WERI-Rb-1 (cell line): Measurements from ENCODE around the gene CASQ2.

Experiments used
- DNase-seq: peaks from one replicate; pipeline ENCODE4 v3.0.0-alpha.2; 2020
- H3K27ac ChIP-seq: fragments of 250-450 bp; sonication (Bioruptor Pico); 2 replicates; pipeline ENCODE4 v1.5.1; 2020; ENCODE audit warnings: mild to moderate bottlenecking, moderate library complexity
- H3K27me3 ChIP-seq: fragments of 250-450 bp; sonication (Bioruptor Pico); 2 replicates; pipeline ENCODE4 v1.5.1; 2021; ENCODE audit warnings: mild to moderate bottlenecking, low read depth, moderate library complexity; ENCODE audit not compliant: insufficient read depth, severe bottlenecking
- H3K36me3 ChIP-seq: fragments of 250-450 bp; sonication (Bioruptor Pico); 2 replicates; pipeline ENCODE4 v1.5.1; 2020; ENCODE audit warnings: mild to moderate bottlenecking, moderate library complexity
- H3K4me3 ChIP-seq: 2 replicates; pipeline ENCODE4 v1.5.1; 2011; ENCODE audit warnings: low read depth, mild to moderate bottlenecking, control low read depth, low read length
- H3K9me3 ChIP-seq: fragments of 250-450 bp; sonication (Bioruptor Pico); 2 replicates; pipeline ENCODE4 v1.5.1; 2021; ENCODE audit warnings: mild to moderate bottlenecking, moderate library complexity; ENCODE audit not compliant: severe bottlenecking
- CTCF ChIP-seq: IDR thresholded peaks from 2 replicates; pipeline ENCODE4 v1.5.1; 2011; ENCODE audit warnings: low read depth, mild to moderate bottlenecking, control low read depth, inconsistent platforms, low read length

The CASQ2 gene

GRCh38 chr1:115797486-115797885, 29.0 kb upstream of the CASQ2 start:
- Histone ChIP-seq H3K36me3 (no peaks in the 10 kb centered on the region), H3K4me3 (no peak overlapping the region), H3K27me3 (no peaks in the 10 kb centered on the region), H3K9me3 (no peaks in the 10 kb centered on the region), H3K27ac (no peak overlapping the region)
- no peak for TF ChIP-seq CTCF
- no peak for DNase-seq

GRCh38 chr1:115796897-115797296, 28.4 kb upstream of the CASQ2 start:
- Histone ChIP-seq H3K27me3 (no peaks in the 10 kb centered on the region), H3K36me3 (no peaks in the 10 kb centered on the region), H3K4me3 (no peak overlapping the region), H3K27ac (no peak overlapping the region), H3K9me3 (no peaks in the 10 kb centered on the region)
- no peak for TF ChIP-seq CTCF
- DNase-seq = no peak

- Histone ChIP-seq H3K36me3 (no peaks in the 10 kb centered on the region), H3K27ac (no peak overlapping the region)
These were observed 27.5 kb upstream of the CASQ2 start for GRCh38 chr1:115796036-115796435.

GRCh38 chr1:115794976-115795639, 26.6 kb upstream of the CASQ2 start:
- no peaks in the 10 kb centered on the region for H3K27me3 ChIP-seq
- H3K27ac ChIP-seq = no peak overlapping the region
- no peak overlapping the region for H3K4me3 ChIP-seq
- no peaks in the 10 kb centered on the region for H3K9me3 ChIP-seq
- no peak for DNase-seq
- H3K36me3 ChIP-seq = no peaks in the 10 kb centered on the region
- TF ChIP-seq CTCF = no peak

More at GRCh38 chr1:115796036-115796435, 27.5 kb upstream of the CASQ2 start:
- no peak for TF ChIP-seq CTCF
- Histone ChIP-seq H3K27me3 (no peaks in the 10 kb centered on the region), H3K4me3 (no peak overlapping the region), H3K9me3 (no peaks in the 10 kb centered on the region)
- no peak for DNase-seq

- TF ChIP-seq CTCF = no peak
- H3K27ac ChIP-seq = no peak overlapping the region
- H3K36me3 ChIP-seq = no peaks in the 10 kb centered on the region
- no peak overlapping the region for H3K4me3 ChIP-seq
- no peaks in the 10 kb centered on the region for H3K9me3 ChIP-seq
- no peak for DNase-seq
- H3K27me3 ChIP-seq = no peaks in the 10 kb centered on the region
These were observed 24.6 kb upstream of the CASQ2 start for GRCh38 chr1:115793162-115793561.

GRCh38 chr1:115791816-115792215, 23.3 kb upstream of the CASQ2 start:
- Histone ChIP-seq H3K36me3 (no peaks in the 10 kb centered on the region), H3K27me3 (no peaks in the 10 kb centered on the region), H3K4me3 (no peak overlapping the region), H3K9me3 (no peaks in the 10 kb centered on the region), H3K27ac (no peak overlapping the region)
- no peak for DNase-seq
- TF ChIP-seq CTCF = no peak
